H54 (cell line): Measurements from ENCODE around the gene RGS7.

Experiments
- DNase-seq: peaks from one replicate; pipeline ENCODE4 v3.0.0; 2011; ENCODE audit warnings: low spot score, mixed read lengths; ENCODE audit not compliant: insufficient read length
- FAIRE-seq: peaks from 3 replicates; lab custom pipeline; 2011; peaks lifted over from hg19 to GRCh38; lab: Jason Lieb, UNC
- POLR2A ChIP-seq: IDR thresholded peaks from 2 replicates; pipeline ENCODE4 v1.6.1; 2011; ENCODE audit warnings: low read depth, mild to moderate bottlenecking, low read length

RGS7 gene

DNA sequence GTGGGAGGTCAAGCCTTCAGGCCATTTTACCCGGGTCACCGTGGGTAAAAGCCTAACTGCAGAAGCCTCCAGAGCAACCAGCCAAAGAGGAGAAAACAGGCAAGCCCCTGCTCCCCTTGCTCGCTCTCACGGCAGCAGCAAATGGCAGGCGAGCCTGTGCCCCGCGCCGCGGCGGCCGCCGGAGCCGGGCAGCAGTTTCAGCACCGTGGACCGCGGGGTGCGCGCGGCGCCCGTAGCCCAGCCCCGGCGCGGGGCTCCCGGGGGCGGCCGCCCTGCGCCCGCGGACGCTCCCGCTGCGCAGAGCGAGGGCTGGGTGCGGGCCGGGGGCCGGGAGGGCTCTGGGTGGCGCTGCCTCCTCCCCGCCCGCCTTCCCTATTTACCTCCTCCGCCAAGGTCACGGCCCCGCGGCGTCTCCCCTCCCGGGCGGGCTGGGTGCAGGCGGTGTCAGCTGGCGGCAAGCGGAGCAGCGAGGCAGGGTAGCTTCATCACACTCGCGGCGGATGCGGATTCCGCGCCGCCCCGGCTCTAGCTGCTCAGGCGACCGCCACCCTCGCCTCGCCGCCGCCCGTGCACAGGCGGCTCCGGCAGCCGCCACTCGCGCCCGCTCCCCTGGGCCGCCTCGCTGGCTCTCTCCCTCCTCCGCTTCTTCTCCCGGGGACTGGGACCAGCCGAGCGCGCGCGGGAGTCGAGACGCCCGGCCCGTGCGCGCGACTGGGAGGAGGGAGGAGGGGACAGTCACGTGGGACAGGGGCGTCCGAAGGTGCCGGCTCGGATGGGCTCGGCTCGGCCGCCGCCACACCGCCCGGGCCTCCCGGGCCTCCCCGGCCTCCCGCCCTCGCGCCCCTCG is at the start of gene RGS7:
Gene RGS7 (minus strand): TSS at position 687 of the 847 bp plus-strand sequence.
- FAIRE-seq (no peak), DNase-seq (peak; percentile 62)

DNA sequence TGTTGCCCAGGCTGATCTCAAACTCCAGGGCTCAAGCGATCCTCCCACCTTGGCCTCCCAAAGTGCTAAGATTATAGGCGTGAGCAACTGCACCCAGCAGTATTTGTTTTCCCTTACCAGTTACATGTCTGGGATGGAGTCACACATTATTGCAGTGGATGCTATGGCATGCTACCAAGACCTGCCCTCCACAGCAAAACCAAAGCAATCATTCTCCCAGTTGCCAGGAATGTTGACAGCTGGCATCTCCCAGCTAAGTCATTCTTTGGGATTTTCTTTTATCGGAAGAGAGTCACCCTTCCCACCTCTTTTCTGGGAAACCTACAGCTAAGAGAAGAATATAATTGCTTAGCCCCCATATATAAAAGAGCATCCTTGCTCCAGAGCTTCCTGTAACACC is 49.4 kb upstream of the RGS7 start:
- DNase-seq (no peak), FAIRE-seq (no peak)
- no peak for TF ChIP-seq POLR2A

More for the DNA sequence above, at the start of gene RGS7:
- TF ChIP-seq POLR2A, result peak; percentile 41; the same call in 1 of the 2 replicates

DNA sequence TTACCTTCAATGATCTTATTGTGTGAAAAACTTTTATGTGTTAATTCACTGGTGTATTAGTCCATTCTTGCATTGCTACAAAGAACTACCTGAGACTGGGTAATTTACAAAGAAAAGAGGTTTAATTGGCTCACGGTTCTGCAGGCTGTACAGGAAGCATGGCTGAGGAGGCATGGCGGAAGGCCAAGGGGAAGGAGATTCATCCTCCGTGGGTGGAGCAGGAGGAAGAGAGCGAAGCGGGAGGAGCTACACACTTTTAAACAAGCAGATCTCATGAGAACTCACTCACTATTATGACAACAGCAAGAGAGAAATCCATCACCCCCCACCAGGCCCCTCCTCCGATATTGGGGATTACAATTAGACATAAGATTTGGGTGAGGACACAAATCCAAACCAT is 44.2 kb upstream of the RGS7 start:
- TF ChIP-seq POLR2A, result no peak

DNA sequence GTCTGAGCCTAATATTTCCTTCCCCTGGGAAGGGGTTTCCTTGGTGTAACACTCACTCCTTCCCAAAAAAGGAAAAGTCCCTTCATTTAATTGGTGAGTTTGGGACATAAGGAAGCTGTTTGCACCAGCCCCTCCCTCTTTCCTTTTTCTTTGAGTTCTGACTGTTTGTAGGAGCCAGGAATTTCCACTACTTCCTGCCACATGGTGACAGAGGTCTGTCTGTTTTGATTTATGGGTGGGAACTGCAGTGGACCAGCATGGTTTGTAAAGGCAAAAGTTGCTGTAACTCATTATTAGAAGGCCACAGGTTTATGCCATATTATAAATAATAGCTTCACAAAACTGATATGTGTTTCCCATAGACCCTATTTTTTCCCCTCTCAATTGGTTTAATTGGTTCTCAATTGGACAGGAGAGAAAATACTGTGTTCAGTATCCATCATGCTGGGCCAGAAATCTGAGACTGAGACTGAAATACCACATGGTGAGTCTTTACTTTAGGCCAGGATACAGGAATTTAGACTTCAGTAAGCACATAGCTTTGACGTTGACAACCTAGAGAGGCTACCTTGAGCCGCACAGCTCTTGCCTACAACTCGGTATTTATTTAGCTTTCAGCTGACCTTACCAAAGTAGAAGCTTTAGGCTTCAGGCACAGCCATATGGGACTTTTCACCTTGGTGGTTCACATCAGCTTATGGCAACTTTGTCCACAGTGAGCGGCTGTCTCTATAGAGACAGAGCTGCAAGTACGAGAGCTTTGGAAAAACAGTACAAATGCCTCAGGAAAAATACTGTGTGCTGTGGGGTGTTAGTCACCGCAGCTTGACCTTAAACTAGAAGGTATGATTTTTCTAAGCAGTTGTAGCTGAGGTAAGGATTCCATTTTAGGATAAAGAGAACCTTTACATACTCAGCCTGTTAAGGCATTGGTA is 40.0 kb upstream of the RGS7 start:
- DNase-seq (no peak), FAIRE-seq (no peak)
- TF ChIP-seq POLR2A, result no peak

More for the DNA sequence above, 44.2 kb upstream of the RGS7 start:
- no peak for FAIRE-seq
- DNase-seq, result no peak

DNA sequence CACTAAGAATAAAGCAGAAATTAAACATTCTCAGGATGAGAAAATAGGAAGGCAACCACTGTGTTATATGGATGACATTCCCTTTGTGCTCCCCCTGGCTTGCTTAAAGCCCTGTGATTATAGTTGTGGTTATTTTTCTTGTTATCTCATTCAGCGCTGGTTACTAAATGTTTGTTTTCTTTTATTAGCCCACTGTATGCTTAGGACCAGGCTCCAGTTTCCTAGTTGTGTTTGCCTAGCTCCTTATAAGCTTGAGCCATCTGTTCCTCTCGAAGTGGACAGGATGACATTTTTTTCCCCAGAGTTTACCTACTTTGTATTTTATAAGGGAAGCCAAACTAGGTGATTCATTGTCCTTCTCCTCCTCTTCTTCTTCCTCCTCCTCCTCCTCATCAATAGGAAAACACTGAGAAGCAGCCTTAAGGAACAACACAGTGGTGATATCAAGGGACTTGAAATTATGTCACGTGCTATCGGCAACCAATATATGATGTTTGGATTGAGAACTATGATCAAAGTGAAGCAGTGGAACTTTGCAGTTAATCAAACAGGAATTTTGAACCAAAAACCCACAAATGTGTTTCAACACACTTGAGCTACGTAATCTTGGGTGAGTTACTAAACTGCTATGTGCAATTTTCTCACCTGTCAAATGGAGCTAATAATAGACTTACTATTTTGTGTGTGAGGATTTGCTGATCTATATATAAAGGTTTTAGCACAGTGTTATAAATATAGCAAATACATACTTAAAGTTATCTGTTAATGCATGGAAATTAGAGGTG is 35.1 kb upstream of the RGS7 start:
- no peak for DNase-seq
- no peak for FAIRE-seq
- no peak for TF ChIP-seq POLR2A

DNA sequence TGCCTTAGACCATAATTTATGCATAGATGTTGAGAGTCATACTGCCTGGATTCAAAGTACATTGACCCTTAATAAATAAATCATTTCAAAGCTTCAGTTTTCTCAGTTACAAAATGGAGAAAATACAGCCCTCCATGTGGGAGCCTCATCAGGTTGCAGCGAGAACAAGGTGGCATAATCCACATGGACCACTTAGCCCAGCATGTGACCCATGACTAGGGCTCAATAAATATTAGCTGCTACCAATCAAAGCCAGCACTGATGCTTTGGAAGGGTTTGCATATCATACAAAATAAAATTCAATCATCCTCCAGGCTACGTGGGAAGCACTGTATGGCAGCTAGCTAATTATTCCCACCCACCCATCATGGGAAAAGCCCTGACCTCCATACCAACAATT is 33.5 kb upstream of the RGS7 start:
- no peak for TF ChIP-seq POLR2A
- no peak for FAIRE-seq
- DNase-seq, result no peak

DNA sequence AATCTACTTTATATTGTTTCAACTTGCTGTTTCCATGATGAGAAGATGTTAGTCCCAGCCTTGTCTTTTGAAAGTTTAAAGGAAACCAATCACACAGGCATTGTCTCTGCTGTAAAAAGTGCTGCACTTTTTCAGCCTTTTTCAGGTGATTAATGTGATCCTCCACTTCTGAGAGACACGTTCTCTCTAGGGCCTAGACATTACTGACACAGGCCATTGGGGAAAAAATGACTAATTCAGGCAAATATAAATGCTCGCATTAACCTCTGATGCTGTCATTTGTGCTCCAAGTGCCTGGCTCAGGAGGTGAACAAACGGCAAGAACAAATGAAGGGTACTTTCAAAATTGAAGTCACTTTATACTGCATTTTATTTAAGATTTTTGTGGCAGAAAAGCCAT is 32.4 kb upstream of the RGS7 start:
- DNase-seq, result no peak
- FAIRE-seq, result no peak
- TF ChIP-seq POLR2A, result no peak

DNA sequence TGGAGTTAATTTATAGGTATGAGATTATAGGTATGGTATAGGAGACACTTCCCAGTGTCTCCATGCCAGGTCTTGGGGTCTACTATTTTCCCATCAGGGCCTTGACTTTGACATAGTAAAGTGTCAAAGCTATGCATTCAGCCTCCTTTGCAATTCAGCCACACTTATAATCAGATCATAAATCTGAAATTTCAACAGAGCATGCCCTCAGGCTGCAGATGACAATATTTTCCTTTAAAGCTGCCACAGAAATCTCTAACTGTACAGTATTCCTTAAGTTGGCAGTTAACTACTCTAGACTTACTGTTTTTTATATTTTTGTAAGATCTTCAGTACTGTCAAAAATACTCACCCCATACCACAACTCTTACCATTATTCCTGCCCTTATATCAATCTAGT is 30.2 kb upstream of the RGS7 start:
- no peak for FAIRE-seq
- TF ChIP-seq POLR2A, result no peak
- no peak for DNase-seq

DNA sequence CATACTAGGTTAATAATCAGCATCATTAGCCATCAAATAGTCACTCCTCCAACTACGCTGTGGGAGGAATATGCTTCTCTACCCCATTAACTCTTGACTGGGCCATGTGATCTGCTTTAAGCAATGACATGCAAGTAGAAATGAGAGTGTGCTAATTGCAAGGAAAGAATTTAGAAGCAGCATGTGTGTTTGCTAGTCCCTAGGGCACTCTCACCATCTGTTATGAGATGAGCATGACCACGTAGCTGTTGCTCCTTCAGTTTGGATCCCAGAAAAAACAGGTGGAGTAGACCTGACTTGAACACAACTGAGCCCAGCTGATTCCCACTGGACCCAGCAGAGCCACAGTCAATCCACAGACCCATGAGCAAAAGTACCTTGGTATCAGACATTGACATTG is 19.7 kb upstream of the RGS7 start:
- FAIRE-seq (no peak), DNase-seq (no peak)
- no peak for TF ChIP-seq POLR2A

DNA sequence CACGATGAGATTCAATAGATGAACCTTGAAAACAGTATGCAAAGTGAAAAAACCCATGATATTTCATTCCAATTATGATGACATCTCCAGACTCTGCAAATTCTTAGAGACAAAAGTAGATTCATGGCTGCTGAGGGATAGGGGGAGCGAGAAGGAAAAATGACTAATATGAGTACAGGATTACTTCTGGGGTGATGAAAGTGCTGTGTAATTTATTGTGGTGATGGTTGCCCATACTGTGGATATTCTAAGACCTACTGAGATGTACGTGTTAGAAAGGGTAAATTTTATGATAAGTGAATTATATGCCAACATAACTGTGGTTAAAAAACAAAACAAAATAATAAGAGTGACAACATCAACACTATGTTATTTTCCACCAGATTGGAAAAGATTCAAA is 18.9 kb upstream of the RGS7 start:
- no peak for DNase-seq
- TF ChIP-seq POLR2A, result no peak
- no peak for FAIRE-seq

DNA sequence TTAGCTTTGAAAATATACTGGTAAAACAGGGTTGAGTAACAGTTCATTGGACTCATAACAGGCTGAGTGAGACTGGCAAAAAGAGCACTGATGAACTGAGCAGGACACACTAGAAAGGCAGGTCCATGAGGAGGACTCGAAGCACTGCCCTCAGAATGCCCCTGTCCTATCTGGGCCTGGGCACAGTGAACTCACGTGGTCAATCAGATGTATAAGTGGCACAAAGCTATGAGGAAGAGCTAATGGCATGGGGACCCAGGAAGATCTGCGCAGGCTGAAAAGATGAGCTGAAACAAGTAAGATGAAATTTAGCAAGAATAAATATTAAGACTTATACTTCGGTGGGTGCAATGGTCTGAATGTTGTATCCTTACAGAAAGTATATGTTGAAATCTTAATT is 9.2 kb upstream of the RGS7 start:
- FAIRE-seq, result no peak
- no peak for DNase-seq
- no peak for TF ChIP-seq POLR2A

DNA sequence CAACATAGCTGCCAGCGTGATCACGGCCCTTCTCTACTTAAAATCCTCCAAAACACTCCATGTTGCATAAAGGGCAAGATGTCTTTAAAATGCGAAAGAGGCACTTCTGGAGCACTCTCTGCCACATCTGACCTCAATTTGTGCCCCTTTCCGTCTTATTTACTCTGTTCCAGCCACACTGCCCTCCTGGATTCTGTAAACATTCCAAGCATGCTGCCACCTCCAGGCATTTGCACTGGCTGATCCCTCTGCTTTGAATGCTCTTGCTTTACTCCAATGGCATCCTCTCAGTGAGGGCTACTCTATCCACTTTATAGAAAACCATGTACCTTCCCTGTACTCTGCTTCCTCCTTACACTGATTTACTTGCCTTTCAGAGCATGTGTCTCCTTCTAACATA is 5.3 kb upstream of the RGS7 start:
- FAIRE-seq (no peak), DNase-seq (no peak)
- TF ChIP-seq POLR2A, result no peak
